Measurements from ENCODE around the gene IRGC. TPM values are rescaled to one million over a fixed set of nuclear protein-coding genes. Genes with fewer than 3 reads are reported as not detected.

Gene IRGC
- total RNA-seq, 1 experiment from 2014 or later, result not detected

DNA sequence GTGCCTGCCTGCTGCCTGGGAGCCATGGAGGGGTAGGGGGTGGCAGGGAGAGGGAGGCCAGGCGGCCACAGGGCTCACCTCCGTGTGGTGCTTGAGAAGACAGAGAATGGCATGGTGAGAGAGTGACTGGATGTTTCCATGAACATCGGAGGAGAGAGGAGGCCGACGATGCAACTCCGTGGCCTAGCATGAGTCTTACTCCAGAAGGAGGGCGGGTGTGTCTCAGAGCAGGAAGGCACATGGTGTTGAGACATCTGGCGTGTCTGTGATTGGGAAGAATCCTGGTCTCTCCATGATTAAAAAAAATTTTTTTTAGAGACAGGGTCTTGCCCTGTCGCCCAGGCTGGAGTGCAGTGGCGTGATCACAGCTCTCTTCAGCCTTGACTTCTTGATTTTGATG lies 5.1 kb downstream of the IRGC start:
- H3K27ac Mint-ChIP-seq, result no peak overlapping the region
- no peak overlapping the region for H3K4me3 Mint-ChIP-seq
- H3K9me3 Mint-ChIP-seq, result no peaks in the 10 kb centered on the region
- no peak for DNase-seq (ENCODE audit: low spot score)
- no peaks in the 10 kb centered on the region for H3K27me3 Mint-ChIP-seq (ENCODE audit: low read depth)
- no peaks in the 10 kb centered on the region for H3K4me1 Mint-ChIP-seq
- no peak for ATAC-seq
- POLR2A ChIA-PET, result no interaction called here
- CTCF ChIA-PET, result interaction anchor here (0.6 to 1.9 kb wide), 5 partner anchors 21 to 285 kb away, joined by 3 to 7 read pairs (median 5); no protein-coding TSS in a partner anchor
- TF ChIP-seq, protein P1, sequence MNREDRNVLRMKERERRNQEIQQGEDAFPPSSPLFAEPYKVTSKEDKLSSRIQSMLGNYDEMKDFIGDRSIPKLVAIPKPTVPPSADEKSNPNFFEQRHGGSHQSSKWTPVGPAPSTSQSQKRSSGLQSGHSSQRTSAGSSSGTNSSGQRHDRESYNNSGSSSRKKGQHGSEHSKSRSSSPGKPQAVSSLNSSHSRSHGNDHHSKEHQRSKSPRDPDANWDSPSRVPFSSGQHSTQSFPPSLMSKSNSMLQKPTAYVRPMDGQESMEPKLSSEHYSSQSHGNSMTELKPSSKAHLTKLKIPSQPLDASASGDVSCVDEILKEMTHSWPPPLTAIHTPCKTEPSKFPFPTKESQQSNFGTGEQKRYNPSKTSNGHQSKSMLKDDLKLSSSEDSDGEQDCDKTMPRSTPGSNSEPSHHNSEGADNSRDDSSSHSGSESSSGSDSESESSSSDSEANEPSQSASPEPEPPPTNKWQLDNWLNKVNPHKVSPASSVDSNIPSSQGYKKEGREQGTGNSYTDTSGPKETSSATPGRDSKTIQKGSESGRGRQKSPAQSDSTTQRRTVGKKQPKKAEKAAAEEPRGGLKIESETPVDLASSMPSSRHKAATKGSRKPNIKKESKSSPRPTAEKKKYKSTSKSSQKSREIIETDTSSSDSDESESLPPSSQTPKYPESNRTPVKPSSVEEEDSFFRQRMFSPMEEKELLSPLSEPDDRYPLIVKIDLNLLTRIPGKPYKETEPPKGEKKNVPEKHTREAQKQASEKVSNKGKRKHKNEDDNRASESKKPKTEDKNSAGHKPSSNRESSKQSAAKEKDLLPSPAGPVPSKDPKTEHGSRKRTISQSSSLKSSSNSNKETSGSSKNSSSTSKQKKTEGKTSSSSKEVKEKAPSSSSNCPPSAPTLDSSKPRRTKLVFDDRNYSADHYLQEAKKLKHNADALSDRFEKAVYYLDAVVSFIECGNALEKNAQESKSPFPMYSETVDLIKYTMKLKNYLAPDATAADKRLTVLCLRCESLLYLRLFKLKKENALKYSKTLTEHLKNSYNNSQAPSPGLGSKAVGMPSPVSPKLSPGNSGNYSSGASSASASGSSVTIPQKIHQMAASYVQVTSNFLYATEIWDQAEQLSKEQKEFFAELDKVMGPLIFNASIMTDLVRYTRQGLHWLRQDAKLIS (CRISPR knock-in tag; IDR thresholded peaks at IDR 0.05; ENCODE audit: borderline replicate concordance), result no peak
- TF ChIP-seq NR1H2 (CRISPR knock-in tag; IDR thresholded peaks at IDR 0.05) (no peak), OVOL2 (CRISPR knock-in tag; IDR thresholded peaks at IDR 0.05; ENCODE audit: borderline replicate concordance) (no peak), NFATC4 (CRISPR knock-in tag; IDR thresholded peaks at IDR 0.05) (no peak), ELF4 (CRISPR knock-in tag; IDR thresholded peaks at IDR 0.05; ENCODE audit: low read depth) (no peak), GABPB1 (CRISPR knock-in tag; IDR thresholded peaks at IDR 0.05) (no peak), SOX15 (CRISPR knock-in tag; IDR thresholded peaks at IDR 0.05) (no peak), NFE2L1 (CRISPR knock-in tag; IDR thresholded peaks at IDR 0.05) (no peak), RORB (CRISPR knock-in tag; IDR thresholded peaks at IDR 0.05) (no peak), ETV6 (CRISPR knock-in tag; IDR thresholded peaks at IDR 0.05) (no peak), MYBL2 (CRISPR knock-in tag; IDR thresholded peaks at IDR 0.05) (no peak), CREB1 (CRISPR knock-in tag; IDR thresholded peaks at IDR 0.05) (no peak), TEAD4 (CRISPR knock-in tag; IDR thresholded peaks at IDR 0.05) (no peak), ZNF263 (CRISPR knock-in tag; IDR thresholded peaks at IDR 0.05; ENCODE audit: low read depth) (no peak), ZBTB21 (CRISPR knock-in tag; IDR thresholded peaks at IDR 0.05; ENCODE audit: borderline replicate concordance) (no peak)
- TF ChIP-seq, protein P2, sequence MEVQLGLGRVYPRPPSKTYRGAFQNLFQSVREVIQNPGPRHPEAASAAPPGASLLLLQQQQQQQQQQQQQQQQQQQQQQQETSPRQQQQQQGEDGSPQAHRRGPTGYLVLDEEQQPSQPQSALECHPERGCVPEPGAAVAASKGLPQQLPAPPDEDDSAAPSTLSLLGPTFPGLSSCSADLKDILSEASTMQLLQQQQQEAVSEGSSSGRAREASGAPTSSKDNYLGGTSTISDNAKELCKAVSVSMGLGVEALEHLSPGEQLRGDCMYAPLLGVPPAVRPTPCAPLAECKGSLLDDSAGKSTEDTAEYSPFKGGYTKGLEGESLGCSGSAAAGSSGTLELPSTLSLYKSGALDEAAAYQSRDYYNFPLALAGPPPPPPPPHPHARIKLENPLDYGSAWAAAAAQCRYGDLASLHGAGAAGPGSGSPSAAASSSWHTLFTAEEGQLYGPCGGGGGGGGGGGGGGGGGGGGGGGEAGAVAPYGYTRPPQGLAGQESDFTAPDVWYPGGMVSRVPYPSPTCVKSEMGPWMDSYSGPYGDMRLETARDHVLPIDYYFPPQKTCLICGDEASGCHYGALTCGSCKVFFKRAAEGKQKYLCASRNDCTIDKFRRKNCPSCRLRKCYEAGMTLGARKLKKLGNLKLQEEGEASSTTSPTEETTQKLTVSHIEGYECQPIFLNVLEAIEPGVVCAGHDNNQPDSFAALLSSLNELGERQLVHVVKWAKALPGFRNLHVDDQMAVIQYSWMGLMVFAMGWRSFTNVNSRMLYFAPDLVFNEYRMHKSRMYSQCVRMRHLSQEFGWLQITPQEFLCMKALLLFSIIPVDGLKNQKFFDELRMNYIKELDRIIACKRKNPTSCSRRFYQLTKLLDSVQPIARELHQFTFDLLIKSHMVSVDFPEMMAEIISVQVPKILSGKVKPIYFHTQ (CRISPR knock-in tag; IDR thresholded peaks at IDR 0.05), result no peak
- TF ChIP-seq, protein P3, sequence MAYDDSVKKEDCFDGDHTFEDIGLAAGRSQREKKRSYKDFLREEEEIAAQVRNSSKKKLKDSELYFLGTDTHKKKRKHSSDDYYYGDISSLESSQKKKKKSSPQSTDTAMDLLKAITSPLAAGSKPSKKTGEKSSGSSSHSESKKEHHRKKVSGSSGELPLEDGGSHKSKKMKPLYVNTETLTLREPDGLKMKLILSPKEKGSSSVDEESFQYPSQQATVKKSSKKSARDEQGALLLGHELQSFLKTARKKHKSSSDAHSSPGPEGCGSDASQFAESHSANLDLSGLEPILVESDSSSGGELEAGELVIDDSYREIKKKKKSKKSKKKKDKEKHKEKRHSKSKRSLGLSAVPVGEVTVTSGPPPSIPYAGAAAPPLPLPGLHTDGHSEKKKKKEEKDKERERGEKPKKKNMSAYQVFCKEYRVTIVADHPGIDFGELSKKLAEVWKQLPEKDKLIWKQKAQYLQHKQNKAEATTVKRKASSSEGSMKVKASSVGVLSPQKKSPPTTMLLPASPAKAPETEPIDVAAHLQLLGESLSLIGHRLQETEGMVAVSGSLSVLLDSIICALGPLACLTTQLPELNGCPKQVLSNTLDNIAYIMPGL (CRISPR knock-in tag; IDR thresholded peaks at IDR 0.05), result no peak
- TF ChIP-seq, protein P4, sequence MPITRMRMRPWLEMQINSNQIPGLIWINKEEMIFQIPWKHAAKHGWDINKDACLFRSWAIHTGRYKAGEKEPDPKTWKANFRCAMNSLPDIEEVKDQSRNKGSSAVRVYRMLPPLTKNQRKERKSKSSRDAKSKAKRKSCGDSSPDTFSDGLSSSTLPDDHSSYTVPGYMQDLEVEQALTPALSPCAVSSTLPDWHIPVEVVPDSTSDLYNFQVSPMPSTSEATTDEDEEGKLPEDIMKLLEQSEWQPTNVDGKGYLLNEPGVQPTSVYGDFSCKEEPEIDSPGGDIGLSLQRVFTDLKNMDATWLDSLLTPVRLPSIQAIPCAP (CRISPR knock-in tag; IDR thresholded peaks at IDR 0.05), result no peak
- TF ChIP-seq, protein P5, sequence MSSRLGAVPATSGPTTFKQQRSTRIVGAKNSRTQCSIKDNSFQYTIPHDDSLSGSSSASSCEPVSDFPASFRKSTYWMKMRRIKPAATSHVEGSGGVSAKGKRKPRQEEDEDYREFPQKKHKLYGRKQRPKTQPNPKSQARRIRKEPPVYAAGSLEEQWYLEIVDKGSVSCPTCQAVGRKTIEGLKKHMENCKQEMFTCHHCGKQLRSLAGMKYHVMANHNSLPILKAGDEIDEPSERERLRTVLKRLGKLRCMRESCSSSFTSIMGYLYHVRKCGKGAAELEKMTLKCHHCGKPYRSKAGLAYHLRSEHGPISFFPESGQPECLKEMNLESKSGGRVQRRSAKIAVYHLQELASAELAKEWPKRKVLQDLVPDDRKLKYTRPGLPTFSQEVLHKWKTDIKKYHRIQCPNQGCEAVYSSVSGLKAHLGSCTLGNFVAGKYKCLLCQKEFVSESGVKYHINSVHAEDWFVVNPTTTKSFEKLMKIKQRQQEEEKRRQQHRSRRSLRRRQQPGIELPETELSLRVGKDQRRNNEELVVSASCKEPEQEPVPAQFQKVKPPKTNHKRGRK (CRISPR knock-in tag; IDR thresholded peaks at IDR 0.05; ENCODE audit: borderline replicate concordance), result no peak
- TF ChIP-seq, protein P6, sequence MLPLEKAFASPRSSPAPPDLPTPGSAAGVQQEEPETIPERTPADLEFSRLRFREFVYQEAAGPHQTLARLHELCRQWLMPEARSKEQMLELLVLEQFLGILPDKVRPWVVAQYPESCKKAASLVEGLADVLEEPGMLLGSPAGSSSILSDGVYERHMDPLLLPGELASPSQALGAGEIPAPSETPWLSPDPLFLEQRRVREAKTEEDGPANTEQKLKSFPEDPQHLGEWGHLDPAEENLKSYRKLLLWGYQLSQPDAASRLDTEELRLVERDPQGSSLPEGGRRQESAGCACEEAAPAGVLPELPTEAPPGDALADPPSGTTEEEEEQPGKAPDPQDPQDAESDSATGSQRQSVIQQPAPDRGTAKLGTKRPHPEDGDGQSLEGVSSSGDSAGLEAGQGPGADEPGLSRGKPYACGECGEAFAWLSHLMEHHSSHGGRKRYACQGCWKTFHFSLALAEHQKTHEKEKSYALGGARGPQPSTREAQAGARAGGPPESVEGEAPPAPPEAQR (CRISPR knock-in tag; IDR thresholded peaks at IDR 0.05), result no peak
- no peaks in the 10 kb centered on the region for H3K36me3 Mint-ChIP-seq
